Tibial nerve (tissue), 4 donors: ENCODE results near the gene BLOC1S1. TPM values are rescaled to one million over a fixed set of nuclear protein-coding genes. Genes with fewer than 3 reads are reported as not detected.

Source experiments
- DNase-seq, 2 donors: peaks; one replicate each; pipeline ENCODE4 v3.0.0-alpha.2; 2019; ENCODE audit warnings: low spot score in 2 of 2
- H3K27ac ChIP-seq, 4 donors: fragments of 200-600 bp; sonication (generic) in 3 of 4; one replicate each; pipeline ENCODE4 v1.5.1; 2017 to 2019; ENCODE audit warnings: mild to moderate bottlenecking in 1 of 4
- H3K27me3 ChIP-seq, 2 donors: fragments of 200-600 bp; sonication (generic) in 1 of 2; one replicate each; pipeline versions ENCODE4 v1.5.1 to v1.6.0; 2017 to 2019
- H3K36me3 ChIP-seq, 3 donors: fragments of 200-600 bp; sonication (generic); one replicate each; pipeline ENCODE4 v1.5.1; 2018 to 2019
- H3K4me1 ChIP-seq, 4 donors: fragments of 200-600 bp; sonication (generic) in 3 of 4; one replicate each; pipeline ENCODE4 v1.5.1; 2017 to 2019
- H3K4me3 ChIP-seq, 4 donors: fragments of 200-600 bp; sonication (generic) in 3 of 4; one replicate each; pipeline ENCODE4 v1.5.1; 2017 to 2019; ENCODE audit warnings: mild to moderate bottlenecking in 1 of 4, moderate library complexity in 1 of 4
- H3K9me3 ChIP-seq, 4 donors: fragments of 200-600 bp; sonication (generic) in 3 of 4; one replicate each; pipeline ENCODE4 v1.5.1; 2017 to 2019
- CTCF ChIP-seq, 5 experiments: fragments of 200-600 bp in 3 of 5; fragments of 450-650 bp in 2 of 5; sonication (generic) in 3 of 5; IDR thresholded peaks; one replicate each; pipeline ENCODE4 v1.5.1; 2016 to 2019; ENCODE audit warnings: antibody characterized with exemption in 5 of 5, mild to moderate bottlenecking in 3 of 5, moderate library complexity in 2 of 5
- EP300 ChIP-seq, 2 donors: sonication (generic); formaldehyde crosslinking; IDR thresholded peaks; one replicate each; pipeline ENCODE4 v1.6.1; 2017; ENCODE audit warnings: antibody characterized with exemption in 2 of 2, mild to moderate bottlenecking in 1 of 2
- POLR2A ChIP-seq, 2 donors: fragments of 450-650 bp; IDR thresholded peaks; one replicate each; pipeline ENCODE4 v1.6.1; 2017; ENCODE audit warnings: antibody characterized with exemption in 2 of 2, mild to moderate bottlenecking in 2 of 2, moderate library complexity in 2 of 2
- WGBS, 2 donors: methylation state at CpG; one replicate each; pipeline ENCODE4 v1.1.5; 2018; 5-methylcytosine and 5-hydroxymethylcytosine counted together
- total RNA-seq, 4 donors: library from RNA; depleted of rRNA; stranded (reverse); fragments of >200 nt; gene quantifications; one replicate each; pipeline ENCODE4 v1.1.0, GENCODE V29; 2016

The BLOC1S1 gene
- total RNA-seq, 4 donors from 2014 or later, result 212 to 322 (median 264) TPM

GRCh38 chr12:55700255-55701018 is 15.4 kb upstream of the BLOC1S1 start:
- H3K4me3 ChIP-seq, result no peak overlapping the region
- peaks cover 0 to 54% (median 8%) of the 10 kb centered on the region in 4 donors for H3K4me1 ChIP-seq
- 72 to 79% methylated on average over 19 to 21 of the region's 21 CpGs for WGBS, 2 donors
- no peak for DNase-seq
- H3K27ac ChIP-seq, result peak overlapping the region in 2 of 4 donors; percentile 20 to 50
- no peaks in the 10 kb centered on the region for H3K27me3 ChIP-seq
- TF ChIP-seq POLR2A (IDR thresholded peaks at IDR 0.05) (no peak), CTCF (IDR thresholded peaks at IDR 0.05) (no peak), EP300 (IDR thresholded peaks at IDR 0.05) (no peak)
- no peaks in the 10 kb centered on the region for H3K9me3 ChIP-seq
- H3K36me3 ChIP-seq, result peaks cover 0 to 56% (median 0%) of the 10 kb centered on the region in 3 donors

- Histone ChIP-seq H3K27ac (peak overlapping the region in 2 of 4 donors; percentile 74 to 89), H3K27me3 (no peaks in the 10 kb centered on the region), H3K36me3 (peaks cover 0 to 31% (median 0%) of the 10 kb centered on the region in 3 donors), H3K9me3 (no peaks in the 10 kb centered on the region), H3K4me3 (no peak overlapping the region), H3K4me1 (peaks cover 0 to 75% (median 13%) of the 10 kb centered on the region in 4 donors)
- WGBS, 2 donors, result 60 to 73% methylated on average over 8 of the region's 8 CpGs
- DNase-seq, result no peak
- TF ChIP-seq EP300 (IDR thresholded peaks at IDR 0.05) (no peak), POLR2A (IDR thresholded peaks at IDR 0.05) (no peak), CTCF (IDR thresholded peaks at IDR 0.05) (no peak)
Measured at GRCh38 chr12:55702861-55703260, 13.0 kb upstream of the BLOC1S1 start.

DNA sequence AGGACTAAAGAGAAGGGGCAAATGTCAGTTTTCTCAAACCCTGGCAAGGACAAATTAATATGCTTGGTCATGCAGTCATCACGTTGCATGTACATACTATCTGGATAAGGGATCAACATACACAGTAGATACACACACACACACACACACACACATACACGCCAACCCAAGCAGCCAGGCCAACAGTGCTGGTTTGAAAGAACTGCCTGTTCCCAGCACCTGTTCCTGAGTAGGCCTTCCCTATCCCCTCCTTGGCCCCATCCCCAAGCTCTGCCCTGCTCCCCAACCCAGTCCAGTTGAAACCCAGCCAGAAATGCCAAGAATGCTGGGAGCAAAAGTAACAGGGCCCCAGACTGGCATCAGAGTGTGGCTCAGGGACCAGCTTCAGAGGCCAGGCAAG is 12.6 kb upstream of the BLOC1S1 start:
- peak overlapping the region in 1 of 4 donors; percentile 64 for H3K4me3 ChIP-seq
- peak overlapping the region; percentile 27 to 89 (median 64) for H3K27ac ChIP-seq
- no peaks in the 10 kb centered on the region for H3K9me3 ChIP-seq
- 26 to 34% methylated on average over 2 of the region's 2 CpGs for WGBS, 2 donors
- H3K27me3 ChIP-seq, result no peaks in the 10 kb centered on the region
- no peak for DNase-seq
- peaks cover 0 to 28% (median 0%) of the 10 kb centered on the region in 3 donors for H3K36me3 ChIP-seq
- peaks cover 0 to 79% (median 14%) of the 10 kb centered on the region in 4 donors for H3K4me1 ChIP-seq
- TF ChIP-seq CTCF (IDR thresholded peaks at IDR 0.05) (no peak), EP300 (IDR thresholded peaks at IDR 0.05) (no peak), POLR2A (IDR thresholded peaks at IDR 0.05) (no peak)

DNA sequence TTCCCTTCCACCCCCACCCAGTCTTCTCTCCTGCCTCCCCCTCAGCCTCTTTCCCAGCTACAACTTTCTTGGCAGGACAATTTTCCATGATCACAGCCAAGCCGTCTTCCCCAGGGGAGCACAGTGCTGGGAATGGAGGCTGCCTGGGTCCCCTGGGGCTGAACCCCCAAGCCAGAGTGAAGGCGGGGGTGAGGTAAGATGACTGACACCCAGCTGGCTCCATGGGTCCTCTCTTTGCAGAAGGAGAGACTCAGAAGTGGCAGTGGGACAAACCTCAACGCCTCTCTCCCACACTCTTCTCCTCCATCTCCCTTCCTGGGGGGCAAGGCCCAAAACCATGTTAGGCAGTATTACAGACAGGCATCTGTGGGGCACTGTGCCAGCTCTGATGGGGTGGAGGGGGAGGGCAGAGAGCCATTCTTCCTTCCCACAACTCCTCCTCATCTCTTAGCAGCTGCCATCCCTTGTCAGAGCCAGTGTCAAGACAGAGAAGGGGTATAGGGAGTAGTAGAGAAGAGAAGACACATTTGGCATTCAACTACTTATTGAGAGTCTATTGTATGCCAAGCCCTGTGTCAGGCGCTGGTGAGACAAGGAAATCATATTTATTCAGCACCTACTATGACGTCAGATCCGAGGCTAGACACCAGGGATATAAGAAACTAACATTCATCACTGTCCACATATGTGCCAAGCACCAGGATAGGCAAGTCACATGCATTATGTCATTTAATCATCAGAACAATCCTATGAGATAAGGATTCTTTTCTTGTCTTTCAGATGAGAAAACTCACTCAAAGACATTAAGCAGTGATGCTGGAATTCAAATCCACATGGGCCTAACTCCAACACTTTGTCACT is 11.7 kb upstream of the BLOC1S1 start:
- Histone ChIP-seq H3K27me3 (no peaks in the 10 kb centered on the region), H3K27ac (peak overlapping the region; percentile 27 to 89 (median 64)), H3K9me3 (no peaks in the 10 kb centered on the region), H3K4me3 (peak overlapping the region in 3 of 4 donors; percentile 7 to 64 (median 59)), H3K36me3 (peaks cover 0 to 19% (median 0%) of the 10 kb centered on the region in 3 donors), H3K4me1 (peaks cover 0 to 87% (median 21%) of the 10 kb centered on the region in 4 donors)
- DNase-seq, result no peak
- no peak for TF ChIP-seq CTCF (IDR thresholded peaks at IDR 0.05)
- peak in 1 of 2 donors; percentile 52 for TF ChIP-seq EP300 (IDR thresholded peaks at IDR 0.05)
- WGBS, 2 donors, result 43 to 53% methylated on average over 6 of the region's 6 CpGs
